Smooth muscle cell (in vitro differentiated cells): ENCODE results near the gene ANKRD13C. TPM values are rescaled to one million over a fixed set of nuclear protein-coding genes. Genes with fewer than 3 reads are reported as not detected.

ENCODE experiments used
- DNase-seq: peaks from one replicate; lab custom pipeline; 2025; ENCODE audit not compliant: unreplicated experiment; lab: John Stamatoyannopoulos, UW
- H2AFZ ChIP-seq: fragments of 200-600 bp; sonication (generic); 2 replicates; pipeline ENCODE4 v1.6.0; 2016; ENCODE audit warnings: antibody characterized with exemption, low read depth, mild to moderate bottlenecking
- H3F3A ChIP-seq: fragments of 200-600 bp; sonication (generic); 2 replicates; pipeline ENCODE4 v1.6.0; 2017; ENCODE audit warnings: antibody characterized with exemption, low read depth
- H3K27ac ChIP-seq: fragments of 200-600 bp; sonication (generic); 2 replicates; pipeline ENCODE4 v1.5.1; 2016; ENCODE audit warnings: low read depth, mild to moderate bottlenecking
- H3K27me3 ChIP-seq: fragments of 200-600 bp; sonication (generic); 2 replicates; pipeline ENCODE4 v1.6.1; 2016; ENCODE audit warnings: low read depth, mild to moderate bottlenecking
- H3K36me3 ChIP-seq: fragments of 200-600 bp; sonication (generic); 2 replicates; pipeline ENCODE4 v1.5.1; 2016; ENCODE audit warnings: low read depth
- H3K4me1 ChIP-seq: fragments of 200-600 bp; sonication (generic); 2 replicates; pipeline ENCODE4 v1.5.1; 2016; ENCODE audit warnings: low read depth
- H3K4me2 ChIP-seq: fragments of 200-600 bp; sonication (generic); 2 replicates; pipeline ENCODE4 v1.6.0; 2016; ENCODE audit warnings: mild to moderate bottlenecking
- H3K4me3 ChIP-seq: fragments of 200-600 bp; sonication (generic); 2 replicates; pipeline ENCODE4 v1.5.1; 2016; ENCODE audit warnings: mild to moderate bottlenecking
- H3K79me2 ChIP-seq: fragments of 200-600 bp; sonication (generic); 2 replicates; pipeline ENCODE4 v1.6.0; 2016; ENCODE audit warnings: low read depth, mild to moderate bottlenecking
- H3K9ac ChIP-seq: fragments of 200-600 bp; sonication (generic); 2 replicates; pipeline ENCODE4 v1.6.0; 2016; ENCODE audit warnings: low read depth
- H3K9me3 ChIP-seq: fragments of 200-600 bp; sonication (generic); replicated peaks from 2 replicates; pipeline ENCODE4 v1.5.1; 2016; ENCODE audit warnings: low read depth
- H4K20me1 ChIP-seq: fragments of 200-600 bp; sonication (generic); 2 replicates; pipeline ENCODE4 v1.6.0; 2016; ENCODE audit warnings: low read depth
- CTCF ChIP-seq: fragments of 200-600 bp; sonication (generic); IDR thresholded peaks from 2 replicates; pipeline ENCODE4 v1.5.1; 2017; ENCODE audit warnings: borderline replicate concordance, mild to moderate bottlenecking, antibody characterized with exemption; ENCODE audit not compliant: insufficient read depth, poor library complexity, severe bottlenecking
- WGBS: methylation state at CpG from one replicate; pipeline ENCODE4 v1.1.7; 2016; ENCODE audit warnings: low lambda C conversion rate; 5-methylcytosine and 5-hydroxymethylcytosine counted together
- polyA plus RNA-seq: library from polyadenylated mRNA; unstranded; fragments of >200 nt; fragmentation: Nextera tagmentation; extraction: Ambion mirVana; gene quantifications from 2 replicates; pipeline ENCODE4 v1.2.1, GENCODE V29; 2016
- total RNA-seq: library from RNA; depleted of rRNA; stranded (reverse); fragments of >200 nt; gene quantifications from 2 replicates; pipeline ENCODE4 v1.2.3, GENCODE V29; 2014

ANKRD13C gene
- total and polyA plus RNA-seq, 2 experiments from 2014 or later = 18.3 to 27.6 TPM

- Histone ChIP-seq H3K9me3 (no peaks in the 10 kb centered on the region), H4K20me1 (no peaks in the 10 kb centered on the region), H3F3A (peaks cover 4% of the 10 kb centered on the region), H3K4me3 (no peak overlapping the region), H2AFZ (no peak overlapping the region), H3K9ac (no peak overlapping the region), H3K27me3 (no peaks in the 10 kb centered on the region), H3K4me2 (no peak overlapping the region), H3K27ac (no peak overlapping the region), H3K36me3 (peaks cover 9% of the 10 kb centered on the region), H3K4me1 (no peaks in the 10 kb centered on the region), H3K79me2 (no peaks in the 10 kb centered on the region)
- no peak for TF ChIP-seq CTCF
- DNase-seq = no peak
- WGBS = 100% methylated on average over 1 of the region's 1 CpG
Observed at GRCh38 chr1:70265946-70266345, 88.6 kb downstream of the ANKRD13C start.

- peaks cover 8% of the 10 kb centered on the region for H3F3A ChIP-seq
- no peaks in the 10 kb centered on the region for H4K20me1 ChIP-seq
- 89% methylated on average over 7 of the region's 7 CpGs for WGBS
- H3K4me1 ChIP-seq = no peaks in the 10 kb centered on the region
- no peak overlapping the region for H2AFZ ChIP-seq
- H3K4me2 ChIP-seq = no peak overlapping the region
- no peaks in the 10 kb centered on the region for H3K79me2 ChIP-seq
- no peak for TF ChIP-seq CTCF
- H3K27ac ChIP-seq = no peak overlapping the region
- DNase-seq = no peak
- H3K4me3 ChIP-seq = no peak overlapping the region
- peaks cover 9% of the 10 kb centered on the region for H3K36me3 ChIP-seq
- H3K9me3 ChIP-seq = no peaks in the 10 kb centered on the region
- H3K27me3 ChIP-seq = no peaks in the 10 kb centered on the region
- no peak overlapping the region for H3K9ac ChIP-seq
Observed at GRCh38 chr1:70264839-70265238, 89.7 kb downstream of the ANKRD13C start.

GRCh38 chr1:70256664-70257063 lies 97.9 kb downstream of the ANKRD13C start:
- H2AFZ ChIP-seq = no peak overlapping the region
- no peak overlapping the region for H3K4me3 ChIP-seq
- no peak overlapping the region for H3K9ac ChIP-seq
- no peaks in the 10 kb centered on the region for H3K27me3 ChIP-seq
- no peaks in the 10 kb centered on the region for H3K4me1 ChIP-seq
- no peak overlapping the region for H3K4me2 ChIP-seq
- WGBS = 95% methylated on average over 1 of the region's 1 CpG
- H4K20me1 ChIP-seq = peaks cover 4% of the 10 kb centered on the region
- no peaks in the 10 kb centered on the region for H3K79me2 ChIP-seq
- no peak for DNase-seq
- H3K9me3 ChIP-seq = no peaks in the 10 kb centered on the region
- TF ChIP-seq CTCF = no peak
- peaks cover 19% of the 10 kb centered on the region for H3F3A ChIP-seq
- H3K27ac ChIP-seq = no peak overlapping the region
- peaks cover 9% of the 10 kb centered on the region for H3K36me3 ChIP-seq

GRCh38 chr1:70248729-70249128 lies 105.8 kb downstream of the ANKRD13C start:
- no peaks in the 10 kb centered on the region for H3K27me3 ChIP-seq
- H3K36me3 ChIP-seq = peaks cover 78% of the 10 kb centered on the region
- H3K4me2 ChIP-seq = no peak overlapping the region
- no peak overlapping the region for H3K9ac ChIP-seq
- H3K4me1 ChIP-seq = no peaks in the 10 kb centered on the region
- H4K20me1 ChIP-seq = peaks cover 73% of the 10 kb centered on the region
- 98% methylated on average over 4 of the region's 4 CpGs for WGBS
- no peak for DNase-seq
- no peak overlapping the region for H3K4me3 ChIP-seq
- peaks cover 13% of the 10 kb centered on the region for H3K79me2 ChIP-seq
- H3K27ac ChIP-seq = no peak overlapping the region
- TF ChIP-seq CTCF = no peak
- peaks cover 59% of the 10 kb centered on the region for H3F3A ChIP-seq
- H3K9me3 ChIP-seq = no peaks in the 10 kb centered on the region
- no peak overlapping the region for H2AFZ ChIP-seq
